T-helper 2 cell (primary cell): ENCODE results near the gene CCDC141.
A peak's percentile ranks its signal among the peaks of the same experiment; 100 is the strongest.
"Not testable (repeated sequence)": the region's sequence is repeated elsewhere in the genome, so short reads cannot be mapped to it uniquely, and the experiment has no call there.

Source experiments
- DNase-seq, 5 experiments: peaks; one replicate each; pipeline versions ENCODE4 v3.0.0 to v3.0.0-alpha.2; 2012 to 2022

Gene CCDC141

GRCh38 chr2:179031731-179032408 lies 18.1 kb downstream of the CCDC141 start:
- peak in 3 of 5 experiments; percentile 3 to 94 (median 6) for DNase-seq

- DNase-seq, result no peak
These were observed 25.5 kb downstream of the CCDC141 start for GRCh38 chr2:179024445-179024844.

- no peak for DNase-seq
These were observed 27.3 kb downstream of the CCDC141 start for GRCh38 chr2:179022685-179023084.

DNA sequence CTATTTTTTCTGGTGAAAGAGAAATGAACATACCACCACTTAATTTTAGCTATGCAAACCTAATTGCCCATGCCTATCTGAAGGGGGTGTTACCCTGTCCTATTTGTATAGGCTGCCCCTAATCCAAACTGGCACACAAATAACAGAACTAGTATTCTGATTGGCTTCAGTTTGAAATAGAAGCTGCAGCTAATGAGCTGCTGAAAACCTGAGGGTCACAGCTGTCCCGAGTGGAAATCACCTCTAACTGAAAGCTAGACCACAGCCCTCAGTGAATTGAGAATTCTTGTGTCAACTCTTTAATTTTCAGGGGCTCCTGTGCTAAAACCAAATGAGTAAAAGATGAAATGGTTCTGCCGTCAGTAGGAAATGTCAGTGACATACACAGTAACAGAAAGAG lies 28.7 kb downstream of the CCDC141 start:
- DNase-seq, result peak in 1 of 5 experiments; percentile 31

DNA sequence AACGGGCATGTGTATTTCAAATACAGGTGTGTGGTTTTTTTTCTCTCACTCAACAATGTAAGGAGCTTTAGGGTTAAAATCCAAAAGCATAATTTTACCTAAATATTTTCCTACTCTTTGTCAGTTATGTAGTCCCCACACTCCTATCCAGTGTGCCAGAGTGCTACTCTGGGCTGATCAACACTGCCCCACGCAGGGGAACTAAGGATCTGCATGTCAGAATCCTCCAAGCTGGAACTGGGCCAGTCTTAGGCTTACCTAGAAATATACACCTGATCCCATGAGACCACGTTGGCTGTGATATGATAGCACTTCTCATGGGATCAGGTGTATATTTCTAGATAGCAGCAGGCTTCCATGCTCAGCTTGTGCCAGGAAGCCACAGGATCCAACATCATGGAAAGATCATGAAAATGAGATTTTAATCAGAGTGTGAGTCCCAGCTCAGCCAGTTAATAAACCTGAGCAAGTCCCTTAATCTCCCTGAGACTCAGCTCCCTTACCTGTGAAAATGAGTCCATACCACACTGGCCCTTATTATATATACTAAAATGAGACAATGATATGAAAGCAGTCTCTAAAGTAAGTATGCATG lies 29.7 kb downstream of the CCDC141 start:
- DNase-seq, result peak in 3 of 5 experiments; percentile 11 to 44 (median 19)

DNA sequence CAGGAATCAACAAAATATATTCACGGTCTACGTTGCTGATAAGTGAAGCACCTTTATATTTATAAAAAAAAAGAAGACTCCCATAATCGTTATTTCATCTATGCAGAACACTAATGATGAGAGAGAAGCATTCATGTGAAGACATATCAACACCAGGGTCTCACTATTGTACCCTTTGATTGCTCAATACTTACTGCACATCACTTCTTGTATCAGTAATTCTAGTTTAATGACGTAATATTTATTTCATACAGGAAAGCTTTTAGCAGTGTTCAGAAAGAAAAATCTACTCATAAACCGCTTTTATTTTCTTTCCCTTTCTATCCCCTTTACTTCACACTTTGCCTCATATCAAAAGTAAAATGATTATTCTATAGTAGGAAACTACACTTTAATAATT lies 30.7 kb downstream of the CCDC141 start:
- DNase-seq, result no peak

DNA sequence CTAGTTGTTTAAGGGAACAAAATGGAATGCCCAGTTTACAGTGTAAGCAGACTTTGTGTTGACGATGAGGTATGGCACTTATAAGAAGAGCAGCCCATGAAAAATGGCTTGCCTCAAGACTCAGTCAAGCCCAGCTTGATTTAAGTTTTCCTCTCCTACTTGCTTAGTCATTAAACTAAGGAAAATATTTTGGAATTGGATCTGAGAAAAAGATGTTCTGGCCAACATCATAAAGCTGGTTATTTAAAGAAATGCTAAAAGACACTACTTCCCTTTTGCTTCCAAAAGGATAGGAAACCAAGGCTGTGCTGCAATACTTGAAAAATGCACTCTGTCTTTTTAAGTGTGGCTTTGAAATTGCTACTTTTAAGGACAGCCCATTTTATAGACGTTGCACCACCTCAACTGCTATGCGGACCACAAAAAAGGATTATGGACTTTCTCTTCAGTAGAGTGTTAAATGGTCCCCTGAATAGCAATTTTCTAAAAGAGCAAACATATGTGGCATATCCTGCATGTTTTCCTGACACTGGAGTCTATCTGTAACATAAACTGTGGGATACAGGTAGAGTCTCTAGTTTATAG lies 32.1 kb downstream of the CCDC141 start:
- no peak for DNase-seq

DNA sequence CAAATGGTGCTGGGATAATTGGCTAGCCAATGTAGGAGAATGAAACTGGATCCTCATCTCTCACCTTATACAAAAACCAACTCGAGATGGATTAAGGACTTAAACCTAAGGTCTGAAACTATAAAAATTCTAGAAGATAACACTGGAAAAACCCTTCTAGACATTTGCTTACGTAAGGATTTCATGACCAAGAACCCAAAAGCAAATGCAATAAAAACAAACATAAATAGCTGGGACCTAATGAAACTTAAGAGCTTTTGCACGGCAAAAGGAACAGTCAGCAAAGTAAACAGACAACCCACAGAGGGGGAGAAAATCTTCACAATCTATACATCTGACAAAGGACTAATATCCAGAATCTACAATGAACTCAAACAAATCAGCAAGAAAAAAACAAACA lies 35.7 kb downstream of the CCDC141 start:
- not testable (repeated sequence) for DNase-seq

GRCh38 chr2:179005976-179006375 lies 44.0 kb downstream of the CCDC141 start:
- no peak for DNase-seq

GRCh38 chr2:178999476-178999875 lies 50.5 kb downstream of the CCDC141 start:
- no peak for DNase-seq

DNA sequence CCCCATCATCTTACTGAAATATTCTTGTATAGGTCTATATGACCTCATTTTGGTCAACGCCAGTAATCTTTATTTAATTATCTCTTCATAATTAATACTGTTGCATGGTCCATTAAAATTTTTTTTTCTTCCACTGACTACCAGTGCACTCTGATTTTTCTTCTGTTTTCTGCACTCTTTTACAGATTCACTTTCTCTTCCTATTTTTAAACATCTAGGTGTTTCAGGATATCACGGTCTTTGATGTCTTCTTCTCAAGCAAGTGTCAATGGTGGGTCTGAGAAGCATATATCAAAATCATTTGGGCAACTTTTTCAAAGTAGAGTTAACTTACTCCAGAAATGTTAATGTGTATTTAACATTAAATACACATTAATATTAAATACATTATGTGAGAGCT lies 51.4 kb downstream of the CCDC141 start:
- no peak for DNase-seq

GRCh38 chr2:178997477-178997876 lies 52.5 kb downstream of the CCDC141 start:
- DNase-seq, result no peak

GRCh38 chr2:178997067-178997466 lies 52.9 kb downstream of the CCDC141 start:
- no peak for DNase-seq

DNA sequence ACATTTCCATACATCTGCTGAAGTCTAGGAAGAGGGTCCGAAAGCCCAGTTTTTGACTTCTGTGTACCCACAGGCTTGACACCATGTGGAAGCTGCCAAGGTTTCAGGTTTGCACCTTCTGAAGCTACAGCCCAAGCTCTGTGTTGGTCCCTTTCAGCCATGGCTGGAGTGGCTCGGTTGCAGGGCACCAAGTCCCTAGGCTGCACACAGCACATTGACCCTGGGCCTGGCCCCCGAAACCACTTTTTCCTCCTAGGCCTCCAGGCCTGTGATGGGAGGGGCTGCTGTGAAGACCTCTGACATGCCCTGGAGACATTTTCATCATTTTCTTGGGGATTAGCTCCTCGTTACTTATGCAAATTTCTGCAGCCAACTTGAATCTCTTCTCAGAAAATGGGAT lies 55.7 kb downstream of the CCDC141 start:
- no peak for DNase-seq

DNA sequence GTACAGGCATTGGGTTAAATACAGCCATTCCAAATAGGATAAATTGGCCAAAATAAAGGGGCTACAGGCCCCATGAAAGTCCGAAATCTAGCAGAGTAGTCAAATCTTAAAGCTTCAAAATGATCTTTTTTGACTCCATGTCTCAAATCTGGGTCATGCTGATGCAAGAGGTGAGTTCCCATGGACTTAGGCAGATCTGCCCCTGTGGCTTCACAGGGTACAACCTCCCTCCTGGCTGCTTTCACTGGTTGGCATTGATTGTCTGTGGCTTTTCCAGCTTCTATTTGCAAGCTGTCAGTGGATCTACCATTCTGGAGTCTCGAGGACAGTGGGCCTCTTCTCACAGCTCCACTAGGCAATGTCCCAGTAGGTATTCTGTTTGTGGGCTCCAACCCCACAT lies 56.1 kb downstream of the CCDC141 start:
- no peak for DNase-seq

- not testable (repeated sequence) for DNase-seq
These were observed 57.2 kb downstream of the CCDC141 start for GRCh38 chr2:178992719-178993118.

GRCh38 chr2:178990533-178991241 lies 59.2 kb downstream of the CCDC141 start:
- peak in 1 of 5 experiments; percentile 20 for DNase-seq

DNA sequence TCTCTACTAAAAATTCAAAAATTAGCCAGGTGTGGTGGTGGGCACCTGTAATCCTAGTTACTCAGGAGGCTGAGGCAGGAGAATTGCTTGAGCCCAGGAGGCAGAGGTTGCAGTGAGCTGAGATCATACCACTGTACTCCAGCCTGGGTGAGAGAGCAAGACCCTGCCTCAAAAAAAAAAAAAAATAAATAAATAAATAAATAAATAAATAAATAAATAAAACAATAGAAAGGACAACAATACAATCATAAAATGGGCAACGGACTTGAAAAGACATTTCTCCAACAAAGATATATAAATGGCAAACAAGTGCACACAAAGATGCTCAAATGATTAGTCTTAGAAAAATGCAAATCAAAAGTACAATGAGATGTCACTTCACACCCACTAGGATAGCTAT lies 60.5 kb downstream of the CCDC141 start:
- not testable (repeated sequence) for DNase-seq

- DNase-seq, result not testable (repeated sequence)
These were observed 67.3 kb downstream of the CCDC141 start for GRCh38 chr2:178982652-178983051.

DNA sequence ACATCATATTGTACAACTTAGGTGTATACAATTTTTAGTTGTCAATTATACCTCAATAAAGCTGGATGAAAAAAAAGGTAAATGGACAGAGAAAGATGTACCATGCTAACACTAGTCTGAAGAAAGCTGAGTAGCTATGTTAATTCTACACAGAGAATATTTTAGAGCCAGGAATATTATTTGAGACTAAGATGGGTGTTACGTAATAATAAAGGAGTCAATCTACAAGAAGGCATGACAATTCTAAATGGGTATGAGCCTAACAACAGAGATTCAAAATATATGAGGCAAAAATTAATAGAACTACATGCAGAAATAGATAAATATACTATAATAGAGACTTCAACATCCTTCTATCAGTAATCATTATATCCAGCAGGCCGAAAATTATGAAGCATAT lies 69.1 kb downstream of the CCDC141 start:
- DNase-seq, result no peak

DNA sequence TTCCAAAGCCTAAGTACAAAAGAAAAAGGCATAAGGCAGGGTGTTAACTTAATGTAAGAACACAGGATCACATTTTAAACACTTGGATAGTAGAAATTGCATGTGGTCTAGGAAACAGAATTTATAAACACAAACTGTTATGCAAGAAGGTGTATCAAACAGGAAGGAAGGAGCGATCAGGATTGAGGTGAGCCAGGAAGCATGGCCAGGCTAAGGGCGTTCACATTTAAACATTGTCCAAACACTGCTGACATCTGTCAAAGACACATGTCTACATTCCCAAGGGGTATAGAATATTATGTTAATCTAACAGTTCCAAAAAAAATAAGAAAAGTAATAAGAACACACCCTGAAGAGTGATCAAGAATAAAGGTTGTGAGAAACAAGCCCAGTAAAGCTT lies 71.3 kb downstream of the CCDC141 start:
- DNase-seq, result no peak

DNA sequence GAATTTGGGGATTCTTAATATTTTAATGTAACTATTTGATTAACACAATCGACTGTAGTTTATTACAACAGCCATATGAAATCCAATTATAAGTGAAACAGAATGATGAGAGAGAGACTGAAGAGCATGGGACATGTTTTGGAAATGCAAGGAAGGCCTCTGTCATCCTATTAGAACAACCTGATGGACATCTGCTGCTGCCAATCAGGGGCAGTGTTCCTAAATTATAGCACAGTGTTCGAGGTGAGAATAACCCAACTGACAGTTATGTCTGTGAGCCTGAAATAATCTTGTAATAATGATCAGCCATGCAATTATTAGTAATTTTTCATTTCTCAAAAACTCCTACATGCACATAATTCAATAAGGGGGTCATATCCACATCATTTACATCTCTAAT lies 73.6 kb downstream of the CCDC141 start:
- no peak for DNase-seq

DNA sequence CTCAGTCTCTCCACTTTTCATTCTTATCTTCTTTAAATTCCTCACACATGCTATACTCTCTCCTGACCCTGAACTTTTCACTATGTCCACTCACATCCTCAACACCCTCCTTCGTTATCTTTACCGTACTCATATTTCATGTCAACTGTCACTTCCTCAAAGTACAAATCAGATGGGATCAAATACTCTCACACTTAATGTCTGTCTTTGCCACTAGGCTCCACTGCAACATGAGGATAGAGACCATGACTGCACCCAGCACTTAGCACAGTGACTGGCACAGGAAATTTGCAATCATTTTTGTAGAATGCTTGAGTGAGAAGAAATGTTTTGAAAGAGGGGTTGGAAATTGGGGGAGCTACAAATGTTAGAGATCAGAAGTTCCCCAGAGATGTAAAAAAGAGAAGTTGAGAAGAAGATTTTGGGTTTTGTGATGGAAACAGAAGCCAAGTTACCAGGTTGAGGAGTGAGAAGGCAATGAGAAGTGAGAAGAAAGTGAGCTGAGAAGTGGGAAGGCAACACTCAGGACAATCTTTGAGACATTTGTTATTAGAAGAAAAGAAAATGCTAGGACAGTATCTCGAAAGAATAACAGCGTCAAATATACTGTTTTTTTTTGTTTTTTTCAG lies 87.0 kb downstream of the CCDC141 start:
- DNase-seq, result no peak
